ENCODE data around the gene ANO9.

ANO9 gene

GRCh38 chr11:441043-441417 is 781 bp downstream of the ANO9 start:
- Histone ChIP-seq H3K18ac (ENCODE audit: low read length) (no peak overlapping the region), H3K27me3 (ENCODE audit: insufficient read depth, low read length) (no peaks in the 10 kb centered on the region), H2BK5ac (ENCODE audit: low read depth, low read length, poor library complexity) (no peak overlapping the region), H2BK12ac (ENCODE audit: low read length) (no peak overlapping the region), H4K12ac (ENCODE audit: low read depth, low read length) (no peak overlapping the region), H3K4me2 (ENCODE audit: low read length) (no peak overlapping the region), H3K23ac (ENCODE audit: low read length) (no peak overlapping the region), H4K91ac (ENCODE audit: low read depth, low read length) (peak overlapping the region; percentile 20), H3K79me1 (ENCODE audit: low read length) (peaks cover 3% of the 10 kb centered on the region), H2AK5ac (ENCODE audit: low read length) (no peak overlapping the region), H2AFZ (ENCODE audit: insufficient read depth, low read length, poor library complexity) (no peak overlapping the region), H3K36me3 (ENCODE audit: control insufficient read depth in 1 of 2, insufficient read depth in 2 of 2, low read length in 2 of 2) (no peaks in the 10 kb centered on the region), H3K9ac (ENCODE audit: low read length) (no peak overlapping the region), H3K4me3 (ENCODE audit: low read depth, low read length) (no peak overlapping the region), H3K14ac (ENCODE audit: low read length) (peak overlapping the region; percentile 66), H3K9me3 (ENCODE audit: insufficient read depth, low read depth, low read length) (peaks cover 5% of the 10 kb centered on the region), H4K8ac (ENCODE audit: low read depth, low read length) (peak overlapping the region; percentile 48), H3K4me1 (ENCODE audit: control insufficient read depth in 1 of 2, insufficient read depth in 2 of 2, low read length in 2 of 2) (peaks cover 3 to 6% of the 10 kb centered on the region in 2 experiments), H3K4ac (ENCODE audit: low read depth, low read length) (no peak overlapping the region), H3K79me2 (ENCODE audit: control insufficient read depth, insufficient read depth, low read length, poor library complexity) (no peaks in the 10 kb centered on the region), H2BK120ac (ENCODE audit: insufficient read depth, low read length, poor library complexity) (no peak overlapping the region), H3K27ac (ENCODE audit: low read depth, low read length) (no peak overlapping the region)
- DNase-seq, result peak in 1 of 2 donors; percentile 18
- no CpG with 5 or more reads among the region's 13 CpGs for WGBS (ENCODE audit: extremely low coverage, insufficient coverage, insufficient read length)

- Histone ChIP-seq H3K14ac (ENCODE audit: low read length) (no peak overlapping the region), H2AK5ac (ENCODE audit: low read length) (no peak overlapping the region), H2BK120ac (ENCODE audit: insufficient read depth, low read length, poor library complexity) (no peak overlapping the region), H2BK12ac (ENCODE audit: low read length) (no peak overlapping the region), H2BK5ac (ENCODE audit: low read depth, low read length, poor library complexity) (no peak overlapping the region), H3K79me1 (ENCODE audit: low read length) (peaks cover 3% of the 10 kb centered on the region), H3K79me2 (ENCODE audit: control insufficient read depth, insufficient read depth, low read length, poor library complexity) (no peaks in the 10 kb centered on the region), H3K9me3 (ENCODE audit: insufficient read depth, low read depth, low read length) (peaks cover 5% of the 10 kb centered on the region), H3K27me3 (ENCODE audit: insufficient read depth, low read length) (no peaks in the 10 kb centered on the region), H3K9ac (ENCODE audit: low read length) (no peak overlapping the region), H4K8ac (ENCODE audit: low read depth, low read length) (no peak overlapping the region), H4K91ac (ENCODE audit: low read depth, low read length) (no peak overlapping the region), H3K27ac (ENCODE audit: low read depth, low read length) (no peak overlapping the region), H3K4ac (ENCODE audit: low read depth, low read length) (no peak overlapping the region), H4K12ac (ENCODE audit: low read depth, low read length) (no peak overlapping the region), H3K18ac (ENCODE audit: low read length) (no peak overlapping the region), H3K4me1 (ENCODE audit: control insufficient read depth in 1 of 2, insufficient read depth in 2 of 2, low read length in 2 of 2) (peaks cover 3 to 5% of the 10 kb centered on the region in 2 experiments), H3K36me3 (ENCODE audit: control insufficient read depth in 1 of 2, insufficient read depth in 2 of 2, low read length in 2 of 2) (no peaks in the 10 kb centered on the region), H2AFZ (ENCODE audit: insufficient read depth, low read length, poor library complexity) (no peak overlapping the region), H3K23ac (ENCODE audit: low read length) (no peak overlapping the region), H3K4me3 (ENCODE audit: low read depth, low read length) (no peak overlapping the region), H3K4me2 (ENCODE audit: low read length) (no peak overlapping the region)
- WGBS (ENCODE audit: extremely low coverage, insufficient coverage, insufficient read length), result no CpG with 5 or more reads among the region's 27 CpGs
- DNase-seq, result peak in 1 of 2 donors; percentile 34
These were observed 1.5 kb downstream of the ANO9 start for GRCh38 chr11:440065-441042.

GRCh38 chr11:439315-440064 is 2.3 kb downstream of the ANO9 start:
- Histone ChIP-seq H3K79me1 (ENCODE audit: low read length) (peaks cover 3% of the 10 kb centered on the region), H4K12ac (ENCODE audit: low read depth, low read length) (no peak overlapping the region), H3K18ac (ENCODE audit: low read length) (no peak overlapping the region), H3K9me3 (ENCODE audit: insufficient read depth, low read depth, low read length) (peaks cover 5% of the 10 kb centered on the region), H3K4ac (ENCODE audit: low read depth, low read length) (no peak overlapping the region), H4K91ac (ENCODE audit: low read depth, low read length) (no peak overlapping the region), H2BK5ac (ENCODE audit: low read depth, low read length, poor library complexity) (no peak overlapping the region), H2BK120ac (ENCODE audit: insufficient read depth, low read length, poor library complexity) (no peak overlapping the region), H3K9ac (ENCODE audit: low read length) (no peak overlapping the region), H2AK5ac (ENCODE audit: low read length) (no peak overlapping the region), H3K36me3 (ENCODE audit: control insufficient read depth in 1 of 2, insufficient read depth in 2 of 2, low read length in 2 of 2) (no peaks in the 10 kb centered on the region), H4K8ac (ENCODE audit: low read depth, low read length) (no peak overlapping the region), H3K23ac (ENCODE audit: low read length) (no peak overlapping the region), H3K27me3 (ENCODE audit: insufficient read depth, low read length) (no peaks in the 10 kb centered on the region), H3K79me2 (ENCODE audit: control insufficient read depth, insufficient read depth, low read length, poor library complexity) (no peaks in the 10 kb centered on the region), H3K4me3 (ENCODE audit: low read depth, low read length) (no peak overlapping the region), H2BK12ac (ENCODE audit: low read length) (no peak overlapping the region), H3K4me2 (ENCODE audit: low read length) (no peak overlapping the region), H3K27ac (ENCODE audit: low read depth, low read length) (no peak overlapping the region), H2AFZ (ENCODE audit: insufficient read depth, low read length, poor library complexity) (no peak overlapping the region), H3K14ac (ENCODE audit: low read length) (no peak overlapping the region), H3K4me1 (ENCODE audit: control insufficient read depth in 1 of 2, insufficient read depth in 2 of 2, low read length in 2 of 2) (peaks cover 3 to 4% of the 10 kb centered on the region in 2 experiments)
- DNase-seq, result no peak
- WGBS (ENCODE audit: extremely low coverage, insufficient coverage, insufficient read length), result no CpG with 5 or more reads among the region's 23 CpGs

GRCh38 chr11:438101-438844 is 3.5 kb downstream of the ANO9 start:
- no peak overlapping the region for H3K9ac ChIP-seq (ENCODE audit: low read length)
- no peaks in the 10 kb centered on the region for H3K79me2 ChIP-seq (ENCODE audit: control insufficient read depth, insufficient read depth, low read length, poor library complexity)
- WGBS (ENCODE audit: extremely low coverage, insufficient coverage, insufficient read length), result no CpG with 5 or more reads among the region's 21 CpGs
- H2BK12ac ChIP-seq (ENCODE audit: low read length), result no peak overlapping the region
- no peaks in the 10 kb centered on the region for H3K36me3 ChIP-seq (ENCODE audit: control insufficient read depth in 1 of 2, insufficient read depth in 2 of 2, low read length in 2 of 2)
- no peak overlapping the region for H3K4me2 ChIP-seq (ENCODE audit: low read length)
- no peak overlapping the region for H3K4ac ChIP-seq (ENCODE audit: low read depth, low read length)
- no peak overlapping the region for H2BK5ac ChIP-seq (ENCODE audit: low read depth, low read length, poor library complexity)
- H3K14ac ChIP-seq (ENCODE audit: low read length), result no peak overlapping the region
- no peak overlapping the region for H4K8ac ChIP-seq (ENCODE audit: low read depth, low read length)
- H4K91ac ChIP-seq (ENCODE audit: low read depth, low read length), result no peak overlapping the region
- H2BK120ac ChIP-seq (ENCODE audit: insufficient read depth, low read length, poor library complexity), result no peak overlapping the region
- H3K23ac ChIP-seq (ENCODE audit: low read length), result no peak overlapping the region
- no peak overlapping the region for H2AFZ ChIP-seq (ENCODE audit: insufficient read depth, low read length, poor library complexity)
- H3K27ac ChIP-seq (ENCODE audit: low read depth, low read length), result no peak overlapping the region
- no peak for DNase-seq
- no peaks in the 10 kb centered on the region for H3K27me3 ChIP-seq (ENCODE audit: insufficient read depth, low read length)
- H3K4me1 ChIP-seq (ENCODE audit: control insufficient read depth in 1 of 2, insufficient read depth in 2 of 2, low read length in 2 of 2), result peaks cover 2 to 3% of the 10 kb centered on the region in 2 experiments
- H3K18ac ChIP-seq (ENCODE audit: low read length), result no peak overlapping the region
- no peak overlapping the region for H2AK5ac ChIP-seq (ENCODE audit: low read length)
- peaks cover 5% of the 10 kb centered on the region for H3K9me3 ChIP-seq (ENCODE audit: insufficient read depth, low read depth, low read length)
- H4K12ac ChIP-seq (ENCODE audit: low read depth, low read length), result no peak overlapping the region
- H3K4me3 ChIP-seq (ENCODE audit: low read depth, low read length), result no peak overlapping the region
- H3K79me1 ChIP-seq (ENCODE audit: low read length), result peaks cover 3% of the 10 kb centered on the region
